GM10266 (cell line): ENCODE measurements around the gene TRAK2.

Source experiments
- DNase-seq: peaks from one replicate; pipeline ENCODE4 v3.0.0; 2012; ENCODE audit errors: extremely low spot score
- TF ChIP-seq, protein P1 (sequence below): IDR thresholded peaks from 2 replicates; pipeline ENCODE4 v1.5.1; 2012; ENCODE audit warnings: mild to moderate bottlenecking, low read depth; ENCODE audit not compliant: control insufficient read depth, insufficient read depth; ENCODE audit errors: missing control alignments

TRAK2 gene

GRCh38 chr2:201465524-201465971, 14.3 kb upstream of the TRAK2 start:
- TF ChIP-seq, protein P1, sequence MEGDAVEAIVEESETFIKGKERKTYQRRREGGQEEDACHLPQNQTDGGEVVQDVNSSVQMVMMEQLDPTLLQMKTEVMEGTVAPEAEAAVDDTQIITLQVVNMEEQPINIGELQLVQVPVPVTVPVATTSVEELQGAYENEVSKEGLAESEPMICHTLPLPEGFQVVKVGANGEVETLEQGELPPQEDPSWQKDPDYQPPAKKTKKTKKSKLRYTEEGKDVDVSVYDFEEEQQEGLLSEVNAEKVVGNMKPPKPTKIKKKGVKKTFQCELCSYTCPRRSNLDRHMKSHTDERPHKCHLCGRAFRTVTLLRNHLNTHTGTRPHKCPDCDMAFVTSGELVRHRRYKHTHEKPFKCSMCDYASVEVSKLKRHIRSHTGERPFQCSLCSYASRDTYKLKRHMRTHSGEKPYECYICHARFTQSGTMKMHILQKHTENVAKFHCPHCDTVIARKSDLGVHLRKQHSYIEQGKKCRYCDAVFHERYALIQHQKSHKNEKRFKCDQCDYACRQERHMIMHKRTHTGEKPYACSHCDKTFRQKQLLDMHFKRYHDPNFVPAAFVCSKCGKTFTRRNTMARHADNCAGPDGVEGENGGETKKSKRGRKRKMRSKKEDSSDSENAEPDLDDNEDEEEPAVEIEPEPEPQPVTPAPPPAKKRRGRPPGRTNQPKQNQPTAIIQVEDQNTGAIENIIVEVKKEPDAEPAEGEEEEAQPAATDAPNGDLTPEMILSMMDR = no peak
- no peak for DNase-seq

- DNase-seq = no peak
- TF ChIP-seq, protein P1 = no peak
Measured at GRCh38 chr2:201464547-201464946, 13.3 kb upstream of the TRAK2 start.

DNA sequence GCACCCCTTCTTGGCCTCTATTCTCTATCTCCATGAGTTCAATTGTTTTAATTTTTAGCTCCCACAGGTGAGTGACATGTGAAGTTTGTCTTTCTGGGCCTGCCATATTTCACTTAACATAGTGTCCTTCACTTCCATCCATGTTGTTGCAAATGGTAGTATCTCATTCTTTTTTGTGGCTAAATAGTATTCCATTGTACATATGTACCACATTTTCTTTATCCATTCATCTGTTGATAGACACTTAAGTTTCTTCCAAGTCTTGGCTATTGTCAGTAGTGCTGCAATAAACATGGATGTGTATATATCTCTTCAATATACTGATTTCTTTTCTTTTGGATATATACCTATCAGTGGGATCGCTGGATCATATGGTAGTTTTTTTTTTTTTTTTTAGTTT, 9.3 kb upstream of the TRAK2 start:
- TF ChIP-seq, protein P1 = no peak

GRCh38 chr2:201458381-201458780, 7.1 kb upstream of the TRAK2 start:
- TF ChIP-seq, protein P1 = no peak
- DNase-seq = no peak

More for the DNA sequence above, 9.3 kb upstream of the TRAK2 start:
- no peak for DNase-seq

DNA sequence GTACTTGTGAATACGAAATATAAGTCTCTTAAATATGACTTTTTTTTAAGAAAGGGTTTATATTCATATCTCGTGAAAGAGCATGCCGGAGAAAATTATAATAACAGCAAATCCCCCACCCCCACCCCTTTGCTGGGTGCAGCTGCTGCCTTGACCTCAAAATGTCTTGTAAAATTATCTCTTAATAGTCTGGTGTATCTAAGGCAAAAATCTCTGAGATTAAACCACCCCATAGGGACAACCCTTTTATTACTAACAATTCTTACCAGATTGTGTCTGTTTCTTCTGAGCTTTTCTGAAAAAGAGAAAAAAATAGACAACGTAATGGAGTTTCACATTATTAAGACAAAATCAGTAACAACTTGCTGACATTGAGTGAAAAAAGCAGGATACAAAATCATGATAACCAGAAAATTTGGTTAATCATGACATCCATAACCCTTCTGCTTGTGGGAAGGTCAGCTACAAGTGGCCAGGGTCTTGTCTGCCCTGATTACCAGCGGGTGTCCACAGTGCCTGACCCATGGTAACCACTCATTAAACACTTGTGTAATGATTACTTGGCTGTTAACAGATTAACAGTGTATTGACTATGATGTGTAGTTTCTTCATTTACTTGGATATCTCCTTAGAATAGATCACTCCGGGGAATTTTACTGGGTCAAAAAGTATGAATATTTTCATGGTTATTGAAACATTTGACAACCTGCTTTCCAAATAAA, 1.8 kb upstream of the TRAK2 start:
- TF ChIP-seq, protein P1 = no peak
- no peak for DNase-seq

- TF ChIP-seq, protein P1 = no peak
- no peak for DNase-seq
Measured at GRCh38 chr2:201452058-201452921, 1.0 kb upstream of the TRAK2 start.

GRCh38 chr2:201450954-201451291, 335 bp downstream of the TRAK2 start:
- DNase-seq = no peak
- TF ChIP-seq, protein P1 = no peak
